ENCODE results near the gene C5AR2. TPM values are rescaled to one million over a fixed set of nuclear protein-coding genes. Genes with fewer than 3 reads are reported as not detected.
"Not testable (repeated sequence)": the region's sequence is repeated elsewhere in the genome, so short reads cannot be mapped to it uniquely, and the experiment has no call there.

Gene C5AR2
- total RNA-seq, 1 donor from 2014 or later = 0.07 TPM

- DNase-seq (ENCODE audit: low read depth, low spot score) = no peak
These were observed 8.6 kb upstream of the C5AR2 start for GRCh38 chr19:47323409-47323808.

DNA sequence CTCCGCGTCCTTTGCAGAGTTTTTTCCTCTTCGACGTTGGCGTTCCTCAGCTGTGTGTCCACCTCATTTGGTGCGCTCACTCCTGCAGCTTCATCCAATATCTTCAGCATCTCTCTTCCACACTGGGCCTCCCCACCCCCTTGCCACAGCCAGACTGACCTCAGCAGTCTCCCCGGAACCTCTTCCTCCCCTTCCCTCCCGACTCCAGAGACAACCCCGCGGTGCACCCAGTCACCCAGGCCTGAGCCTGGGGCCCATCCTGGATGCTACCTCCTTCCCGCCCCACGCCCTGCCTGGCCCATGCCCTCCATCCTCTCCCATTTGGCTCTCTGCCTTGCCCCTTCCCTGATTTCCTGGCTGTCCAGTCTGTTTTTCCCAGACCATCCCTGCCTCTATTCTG, 8.1 kb upstream of the C5AR2 start:
- no peak for DNase-seq (ENCODE audit: low read depth, low spot score)

GRCh38 chr19:47324502-47324901, 7.5 kb upstream of the C5AR2 start:
- no peak for DNase-seq (ENCODE audit: low read depth, low spot score)

DNA sequence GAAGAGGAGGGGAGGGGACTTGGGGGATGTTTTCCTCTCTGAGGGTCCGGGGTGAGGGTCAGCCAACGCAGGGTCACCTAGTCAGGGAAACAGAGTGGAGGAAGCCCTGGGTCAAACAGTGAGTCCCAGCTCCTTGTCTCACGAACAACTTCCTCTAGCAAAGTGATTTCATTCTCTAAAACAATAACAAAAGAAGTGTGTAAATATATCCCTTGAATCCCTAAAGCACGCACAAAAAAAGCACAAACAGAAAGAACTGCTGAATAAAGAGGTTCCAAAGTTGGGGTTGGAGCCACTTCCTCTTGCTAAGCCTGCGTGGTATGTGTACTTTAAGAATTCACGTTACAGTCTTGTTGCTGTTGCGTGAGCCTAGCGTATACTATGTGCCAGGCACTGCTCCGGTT, 1.5 kb upstream of the C5AR2 start:
- DNase-seq (ENCODE audit: low read depth, low spot score) = peak; percentile 4

DNA sequence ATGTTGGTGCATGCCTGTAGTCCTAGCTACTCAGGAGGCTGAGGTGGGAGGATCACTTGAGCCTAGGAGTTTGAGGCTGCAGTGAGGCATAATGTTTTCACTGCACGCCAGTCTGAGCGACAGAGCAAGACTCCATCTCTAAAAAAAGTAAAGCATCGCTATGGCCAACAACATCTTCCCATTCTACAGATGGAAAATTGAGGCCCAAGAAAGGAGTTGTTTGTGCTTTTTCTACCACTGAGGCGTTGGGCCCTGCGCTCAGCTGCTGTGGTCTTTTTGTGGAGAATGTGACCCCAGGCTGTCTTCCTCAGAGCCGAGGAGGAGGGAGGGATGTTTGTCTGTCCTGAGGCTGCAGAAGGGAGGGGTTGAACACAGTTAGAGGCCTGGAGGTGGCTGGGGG, 485 bp upstream of the C5AR2 start:
- no peak for DNase-seq (ENCODE audit: low read depth, low spot score)

DNA sequence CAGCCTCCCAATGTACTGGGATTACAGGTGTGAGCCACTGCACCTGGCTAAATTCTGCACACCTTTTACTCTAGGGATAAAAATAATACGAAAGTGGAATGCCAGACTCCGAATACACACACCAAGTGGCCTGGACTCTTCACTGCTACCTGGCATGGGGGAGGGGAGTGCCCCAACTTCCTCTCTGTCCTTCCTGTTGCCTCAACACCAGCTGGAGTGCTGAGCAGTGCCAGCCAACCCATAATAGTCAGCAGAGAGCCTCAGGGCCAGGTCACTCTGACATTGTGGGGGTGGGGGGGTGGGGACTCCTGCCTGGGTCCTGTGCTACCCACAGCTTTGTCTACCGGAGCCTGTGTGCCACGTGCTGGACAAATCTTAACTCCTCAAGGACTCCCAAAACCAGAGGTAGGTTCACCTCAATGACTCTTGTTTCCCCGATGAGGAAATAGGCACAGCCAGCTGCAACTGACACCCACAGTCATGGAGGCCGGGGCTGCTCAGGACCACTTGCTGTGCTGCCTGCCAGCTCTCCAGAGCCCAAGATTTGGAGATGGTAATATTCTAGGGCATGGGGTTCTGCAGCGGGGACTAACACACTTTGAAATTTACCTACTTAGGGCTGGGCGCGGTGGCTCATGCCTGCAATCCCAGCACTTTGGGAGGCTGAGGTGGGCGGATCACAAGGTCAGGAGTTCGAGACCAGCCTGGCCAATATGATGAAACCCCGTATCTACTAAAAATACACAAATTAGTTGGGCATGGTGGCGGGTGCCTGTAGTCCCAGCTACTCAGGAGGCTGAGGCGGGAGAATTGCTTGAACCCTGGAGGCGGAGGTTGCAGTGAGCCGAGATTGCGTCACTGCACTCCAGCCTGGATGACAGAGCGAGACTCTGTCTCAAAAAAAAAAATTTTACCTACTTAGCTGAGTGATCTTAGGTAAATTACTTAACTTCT, 5.1 kb downstream of the C5AR2 start:
- DNase-seq (ENCODE audit: low read depth, low spot score) = not testable (repeated sequence)

DNA sequence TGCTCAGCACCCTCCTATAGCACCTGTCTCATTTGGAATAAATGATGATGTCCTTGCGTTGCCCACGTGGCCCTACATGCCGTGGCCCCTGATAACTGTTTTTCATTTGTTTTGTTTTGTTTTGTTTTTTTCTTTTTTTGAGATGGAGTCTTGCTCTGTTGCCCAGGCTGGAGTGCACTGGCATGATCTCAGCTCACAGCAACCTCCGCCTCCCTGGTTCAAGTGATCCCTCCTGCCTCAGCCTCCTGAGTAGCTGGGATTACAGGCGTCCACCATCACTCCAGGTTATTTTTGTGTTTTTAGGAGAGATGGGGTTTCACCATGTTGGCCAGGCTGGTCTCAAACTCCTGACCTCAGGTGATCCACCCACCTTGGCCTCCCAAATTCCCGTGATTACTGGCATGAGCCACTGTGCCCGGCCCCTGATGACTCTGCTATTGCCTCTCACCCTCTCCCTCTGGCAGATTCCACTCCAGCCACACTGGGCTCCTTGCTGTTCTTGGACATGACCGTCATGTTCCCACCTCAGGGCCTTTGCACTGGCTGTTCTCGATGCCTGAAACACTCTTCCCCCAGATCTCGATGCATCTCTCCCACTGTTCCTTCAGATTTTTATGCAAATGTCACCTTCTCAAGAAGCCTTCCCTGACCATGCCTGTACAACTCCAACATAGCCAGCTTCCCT, 7.4 kb downstream of the C5AR2 start:
- DNase-seq (ENCODE audit: low read depth, low spot score) = no peak

- no peak for DNase-seq (ENCODE audit: low read depth, low spot score)
These were observed 8.7 kb downstream of the C5AR2 start for GRCh38 chr19:47340477-47341208.

- DNase-seq (ENCODE audit: low read depth, low spot score) = no peak
These were observed 9.8 kb downstream of the C5AR2 start for GRCh38 chr19:47341734-47342133.

GRCh38 chr19:47343194-47343802, 11.3 kb downstream of the C5AR2 start:
- no peak for DNase-seq (ENCODE audit: low read depth, low spot score)

GRCh38 chr19:47344425-47344824, 12.4 kb downstream of the C5AR2 start:
- DNase-seq (ENCODE audit: low read depth, low spot score) = no peak

DNA sequence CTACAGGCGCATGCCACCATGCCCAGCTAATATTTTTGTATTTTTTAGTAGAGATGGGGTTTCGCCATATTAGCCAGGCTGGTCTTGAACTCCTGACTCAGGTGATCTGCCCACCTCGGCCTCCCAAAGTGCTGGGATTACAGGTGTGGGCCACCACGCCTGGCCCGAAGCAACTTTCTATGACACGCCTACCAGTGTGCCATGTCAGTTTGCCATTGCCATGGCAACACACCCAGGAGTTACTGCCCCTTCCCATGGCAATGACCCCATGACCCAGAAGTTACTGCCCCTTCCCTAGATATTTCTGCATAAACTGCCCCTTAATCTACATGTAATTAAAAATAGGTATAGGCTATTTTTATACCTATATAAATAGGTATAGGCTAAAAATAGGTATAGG, 14.0 kb downstream of the C5AR2 start:
- DNase-seq (ENCODE audit: low read depth, low spot score) = not testable (repeated sequence)

- peak; percentile 96 for DNase-seq (ENCODE audit: low read depth, low spot score)
These were observed 17.1 kb downstream of the C5AR2 start, which contains the start of gene DHX34 for GRCh38 chr19:47348819-47349795. Gene DHX34, plus strand, starts transcription at chr19:47349315. Its CDS starts 3,716 bp downstream, at chr19:47353031.

GRCh38 chr19:47350630-47351029, 18.7 kb downstream of the C5AR2 start:
- no peak for DNase-seq (ENCODE audit: low read depth, low spot score)

GRCh38 chr19:47351548-47351947, 19.6 kb downstream of the C5AR2 start:
- DNase-seq (ENCODE audit: low read depth, low spot score) = peak; percentile 11

GRCh38 chr19:47352095-47352494, 20.1 kb downstream of the C5AR2 start:
- DNase-seq (ENCODE audit: low read depth, low spot score) = no peak

DNA sequence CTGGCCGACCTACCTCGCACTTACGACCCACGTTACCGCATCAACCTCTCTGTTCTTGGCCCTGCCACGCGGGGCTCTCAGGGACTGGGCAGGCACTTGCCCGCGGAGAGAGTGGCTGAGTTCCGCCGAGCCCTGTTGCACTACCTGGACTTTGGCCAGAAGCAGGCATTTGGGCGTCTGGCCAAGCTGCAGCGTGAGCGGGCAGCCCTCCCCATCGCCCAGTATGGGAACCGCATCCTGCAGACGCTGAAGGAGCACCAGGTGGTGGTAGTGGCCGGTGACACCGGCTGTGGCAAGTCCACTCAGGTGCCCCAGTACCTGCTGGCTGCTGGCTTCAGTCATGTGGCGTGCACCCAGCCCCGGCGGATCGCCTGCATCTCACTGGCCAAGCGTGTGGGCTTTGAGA, 21.3 kb downstream of the C5AR2 start:
- no peak for DNase-seq (ENCODE audit: low read depth, low spot score)

DNA sequence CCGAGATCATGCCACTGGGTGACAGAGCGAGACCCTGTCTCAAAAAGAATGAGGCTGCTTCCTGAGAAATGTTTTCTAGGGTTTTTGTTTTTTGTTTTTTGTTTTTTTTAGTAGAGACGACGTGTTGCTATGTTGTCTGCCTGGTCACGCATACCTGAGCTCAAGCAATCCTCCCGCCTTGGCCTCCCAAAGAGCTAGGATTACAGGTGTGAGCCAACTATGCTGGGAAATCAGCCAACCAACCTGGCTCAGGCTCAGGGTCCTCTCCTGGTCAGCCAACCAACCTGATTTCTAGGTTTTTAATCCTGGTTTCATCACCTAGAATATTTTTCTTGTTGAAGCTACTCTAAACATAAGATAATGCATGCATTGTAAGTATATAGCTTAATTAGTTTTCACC, 24.9 kb downstream of the C5AR2 start:
- no peak for DNase-seq (ENCODE audit: low read depth, low spot score)

DNA sequence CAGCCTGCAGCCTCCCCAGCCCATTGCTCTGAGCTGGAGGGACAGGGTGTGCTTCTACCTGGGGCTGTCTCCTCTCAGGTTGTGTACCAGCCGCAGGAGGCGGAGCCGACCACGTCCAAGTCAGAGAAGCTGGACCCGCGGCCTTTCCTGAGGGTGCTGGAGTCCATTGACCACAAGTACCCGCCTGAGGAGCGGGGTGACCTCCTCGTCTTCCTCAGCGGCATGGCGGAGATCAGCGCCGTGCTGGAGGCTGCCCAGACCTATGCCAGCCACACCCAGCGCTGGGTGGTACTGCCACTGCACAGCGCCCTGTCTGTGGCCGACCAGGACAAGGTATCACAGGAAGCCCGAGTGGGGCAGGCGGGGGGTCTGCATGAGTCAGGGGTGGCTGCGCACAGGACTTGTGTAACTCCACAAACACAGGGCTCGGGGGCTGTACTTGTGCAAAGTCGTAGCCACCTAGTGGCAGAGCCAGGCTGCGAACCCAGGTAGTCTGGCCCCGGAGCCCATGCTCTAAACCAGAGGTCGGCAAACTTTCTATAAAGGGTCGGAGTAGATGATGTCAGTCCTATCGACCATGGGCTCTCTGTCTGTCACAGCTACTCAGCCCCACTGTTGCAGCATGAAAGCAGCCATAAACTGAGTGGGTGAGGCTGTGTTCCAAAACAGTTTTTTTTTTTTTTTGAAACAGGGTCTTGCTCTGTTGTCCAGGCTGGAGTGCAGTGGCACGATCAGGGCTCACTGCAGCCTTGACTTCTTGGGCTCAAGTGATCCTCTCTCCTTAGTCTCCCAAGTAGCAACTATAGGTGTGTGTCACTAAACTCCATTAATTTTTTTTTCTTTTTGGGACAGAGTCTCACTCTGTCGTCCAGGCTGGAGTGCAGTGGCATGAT, 26.1 kb downstream of the C5AR2 start:
- DNase-seq (ENCODE audit: low read depth, low spot score) = no peak

Data from pulmonary artery endothelial cell (primary cell).